WTC11 (cell line): ENCODE data around the gene DISC1. TPM values are rescaled to one million over a fixed set of nuclear protein-coding genes. Genes with fewer than 3 reads are reported as not detected.

Experiments
- ATAC-seq: fragments of 200-7000 bp; cut with Tn5 transposase; 2 replicates; pipeline ENCODE4 v1.10.0; 2021; ENCODE audit warnings: mild to moderate bottlenecking, moderate library complexity
- CTCF ChIA-PET: fragments of 300-600 bp; sonication (Branson Sonifier 250); formaldehyde crosslinking; loops from one replicate; lab custom pipeline; 2021; ENCODE audit warnings: antibody characterized with exemption; lab: Charles Lee
- POLR2A ChIA-PET: fragments of 350-600 bp; sonication (Branson Sonifier 250); formaldehyde crosslinking; loops from one replicate; lab custom pipeline; 2021; ENCODE audit warnings: antibody characterized with exemption; lab: Charles Lee
- DNase-seq: peaks from one replicate; pipeline ENCODE4 v3.0.0; 2021; ENCODE audit warnings: low spot score
- H3K27ac Mint-ChIP-seq: 2 replicates; pipeline ENCODE4 v1.8.0; 2021; ENCODE audit warnings: mixed read lengths
- H3K27me3 Mint-ChIP-seq: 2 replicates; pipeline ENCODE4 v1.8.0; 2021; ENCODE audit warnings: low read depth, mild to moderate bottlenecking, moderate library complexity, mixed read lengths
- H3K36me3 Mint-ChIP-seq: 2 replicates; pipeline ENCODE4 v1.8.0; 2021; ENCODE audit warnings: mixed read lengths
- H3K4me1 Mint-ChIP-seq: 2 replicates; pipeline ENCODE4 v1.8.0; 2022; ENCODE audit warnings: mixed read lengths
- H3K4me3 Mint-ChIP-seq: 2 replicates; pipeline ENCODE4 v1.8.0; 2021; ENCODE audit warnings: mild to moderate bottlenecking, moderate library complexity, mixed read lengths
- H3K9me3 Mint-ChIP-seq: 2 replicates; pipeline ENCODE4 v1.8.0; 2021; ENCODE audit warnings: mixed read lengths
- CBFB ChIP-seq: sonication (generic); formaldehyde crosslinking; IDR thresholded peaks from 2 replicates; pipeline ENCODE4 v1.8.1; 2022; ENCODE audit warnings: mild to moderate bottlenecking, low read depth, missing genetic modification reagents
- CREB1 ChIP-seq: sonication (generic); formaldehyde crosslinking; IDR thresholded peaks from 2 replicates; pipeline ENCODE4 v1.8.0; 2023; ENCODE audit warnings: mild to moderate bottlenecking, missing genetic modification reagents
- CREM ChIP-seq: sonication (generic); formaldehyde crosslinking; IDR thresholded peaks from 2 replicates; pipeline ENCODE4 v1.8.1; 2022; ENCODE audit warnings: mild to moderate bottlenecking, missing genetic modification reagents, moderate library complexity
- ELF4 ChIP-seq: sonication (generic); formaldehyde crosslinking; IDR thresholded peaks from 2 replicates; pipeline ENCODE4 v1.8.1; 2022; ENCODE audit warnings: low read depth, mild to moderate bottlenecking, moderate library complexity, missing genetic modification reagents
- GRHL2 ChIP-seq: fragments of 250-450 bp; sonication (Bioruptor Pico); IDR thresholded peaks from 2 replicates; pipeline ENCODE4 v1.8.0; 2022; ENCODE audit warnings: mild to moderate bottlenecking, moderate library complexity; ENCODE audit not compliant: insufficient replicate concordance, severe bottlenecking
- GTF2I ChIP-seq: fragments of 250-450 bp; sonication (Bioruptor Pico); conservative IDR thresholded peaks from 2 replicates; pipeline ENCODE4 v1.4.0; 2021; ENCODE audit warnings: mild to moderate bottlenecking
- JUN ChIP-seq: sonication (generic); formaldehyde crosslinking; IDR thresholded peaks from 2 replicates; pipeline ENCODE4 v1.8.0; 2023; ENCODE audit warnings: mild to moderate bottlenecking, missing genetic modification reagents
- KAT7 ChIP-seq: sonication (generic); formaldehyde crosslinking; IDR thresholded peaks from 2 replicates; pipeline ENCODE4 v1.8.1; 2023; ENCODE audit warnings: missing genetic modification reagents, mild to moderate bottlenecking, borderline replicate concordance
- MXD4 ChIP-seq: fragments of 250-450 bp; sonication (Bioruptor Pico); IDR thresholded peaks from 2 replicates; pipeline ENCODE4 v1.8.0; 2021; ENCODE audit warnings: mild to moderate bottlenecking, moderate library complexity, borderline replicate concordance
- NFYB ChIP-seq: sonication (generic); formaldehyde crosslinking; conservative IDR thresholded peaks from 2 replicates; pipeline ENCODE4 v1.8.0; 2022; ENCODE audit warnings: low read depth, missing genetic modification reagents
- OVOL2 ChIP-seq: fragments of 250-450 bp; sonication (Bioruptor Pico); IDR thresholded peaks from 2 replicates; pipeline ENCODE4 v1.9.0; 2021; ENCODE audit warnings: mild to moderate bottlenecking, borderline replicate concordance
- SOX15 ChIP-seq: fragments of 250-450 bp; sonication (Bioruptor Pico); IDR thresholded peaks from 2 replicates; pipeline ENCODE4 v1.9.0; 2021; ENCODE audit warnings: mild to moderate bottlenecking
- TCF7 ChIP-seq: sonication (generic); formaldehyde crosslinking; IDR thresholded peaks from 2 replicates; pipeline ENCODE4 v1.8.0; 2022; ENCODE audit warnings: mild to moderate bottlenecking, low read depth, missing genetic modification reagents, moderate library complexity
- ZNF416 ChIP-seq: fragments of 250-450 bp; sonication (Bioruptor Pico); IDR thresholded peaks from 2 replicates; pipeline ENCODE4 v1.9.0; 2021; ENCODE audit warnings: mild to moderate bottlenecking, inconsistent platforms
- ZNF671 ChIP-seq: fragments of 250-450 bp; sonication (Bioruptor Pico); IDR thresholded peaks from 2 replicates; pipeline ENCODE4 v1.8.0; 2021; ENCODE audit warnings: mild to moderate bottlenecking
- total RNA-seq: library from RNA; stranded (reverse); gene quantifications from 3 replicates; pipeline ENCODE4 v1.2.3, GENCODE V29; 2021
- TF ChIP-seq, protein P1 (sequence below): fragments of 250-450 bp; sonication (Bioruptor Pico); IDR thresholded peaks from 2 replicates; pipeline ENCODE4 v1.9.0; 2021; ENCODE audit warnings: moderate library complexity, mild to moderate bottlenecking, inconsistent platforms, borderline replicate concordance
- TF ChIP-seq, protein P2 (sequence below): fragments of 250-450 bp; sonication (Bioruptor Pico); IDR thresholded peaks from 2 replicates; pipeline ENCODE4 v1.8.0; 2021; ENCODE audit warnings: mild to moderate bottlenecking
- TF ChIP-seq, protein P3 (sequence below): sonication (generic); formaldehyde crosslinking; IDR thresholded peaks from 2 replicates; pipeline ENCODE4 v1.8.1; 2022; ENCODE audit warnings: low read depth, mild to moderate bottlenecking, moderate library complexity, missing genetic modification reagents, borderline replicate concordance
- TF ChIP-seq, protein P4 (sequence below): sonication (generic); formaldehyde crosslinking; conservative IDR thresholded peaks from 2 replicates; pipeline ENCODE4 v1.8.1; 2023; ENCODE audit warnings: mild to moderate bottlenecking, low read depth, missing genetic modification reagents, moderate library complexity
- TF ChIP-seq, protein P5 (sequence below): sonication (generic); formaldehyde crosslinking; IDR thresholded peaks from 2 replicates; pipeline ENCODE4 v1.8.0; 2022; ENCODE audit warnings: mild to moderate bottlenecking, missing genetic modification reagents
- TF ChIP-seq, protein P6 (sequence below): sonication (generic); formaldehyde crosslinking; IDR thresholded peaks from 2 replicates; pipeline ENCODE4 v1.8.0; 2022; ENCODE audit warnings: missing genetic modification reagents
- TF ChIP-seq, protein P7 (sequence below): sonication (generic); formaldehyde crosslinking; IDR thresholded peaks from 2 replicates; pipeline ENCODE4 v1.8.0; 2022; ENCODE audit warnings: mild to moderate bottlenecking, missing genetic modification reagents
- TF ChIP-seq, protein P8 (sequence below): sonication (generic); formaldehyde crosslinking; IDR thresholded peaks from 2 replicates; pipeline ENCODE4 v1.8.1; 2022; ENCODE audit warnings: mild to moderate bottlenecking, moderate library complexity, missing genetic modification reagents

DISC1 gene
- total RNA-seq, 1 experiment from 2014 or later, result 5.5 TPM

DNA sequence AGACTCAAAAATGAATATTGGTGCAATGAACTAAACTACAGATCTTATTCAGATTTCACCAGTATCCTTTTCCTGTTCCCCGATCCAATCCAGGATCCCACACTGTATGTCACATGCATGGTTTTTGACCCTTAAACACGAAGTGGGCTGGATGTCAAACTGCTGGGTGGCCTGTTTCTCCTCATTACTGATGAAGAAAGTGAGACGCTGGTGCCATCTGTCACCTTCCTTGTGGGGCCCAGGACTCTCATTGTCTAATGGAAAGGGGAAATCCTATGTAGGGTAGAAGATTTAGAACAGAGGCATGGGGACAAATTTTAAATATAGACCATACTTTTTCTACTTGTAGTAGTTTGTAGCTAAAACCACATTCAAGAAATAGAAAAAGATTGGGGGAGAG lies 56.2 kb downstream of the DISC1 start:
- peaks cover 22% of the 10 kb centered on the region for H3K36me3 Mint-ChIP-seq
- no peak for ATAC-seq
- ChIA-PET POLR2A (no interaction called here), CTCF (no interaction called here)
- peaks cover 6% of the 10 kb centered on the region for H3K27me3 Mint-ChIP-seq
- H3K4me3 Mint-ChIP-seq, result no peak overlapping the region
- H3K9me3 Mint-ChIP-seq, result peaks cover 23% of the 10 kb centered on the region
- DNase-seq, result no peak
- no peak overlapping the region for H3K27ac Mint-ChIP-seq
- TF ChIP-seq, protein P1, sequence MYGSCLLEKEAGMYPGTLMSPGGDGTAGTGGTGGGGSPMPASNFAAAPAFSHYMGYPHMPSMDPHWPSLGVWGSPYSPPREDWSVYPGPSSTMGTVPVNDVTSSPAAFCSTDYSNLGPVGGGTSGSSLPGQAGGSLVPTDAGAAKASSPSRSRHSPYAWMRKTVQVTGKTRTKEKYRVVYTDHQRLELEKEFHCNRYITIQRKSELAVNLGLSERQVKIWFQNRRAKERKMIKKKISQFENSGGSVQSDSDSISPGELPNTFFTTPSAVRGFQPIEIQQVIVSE, result no peak
- TF ChIP-seq, protein P2, sequence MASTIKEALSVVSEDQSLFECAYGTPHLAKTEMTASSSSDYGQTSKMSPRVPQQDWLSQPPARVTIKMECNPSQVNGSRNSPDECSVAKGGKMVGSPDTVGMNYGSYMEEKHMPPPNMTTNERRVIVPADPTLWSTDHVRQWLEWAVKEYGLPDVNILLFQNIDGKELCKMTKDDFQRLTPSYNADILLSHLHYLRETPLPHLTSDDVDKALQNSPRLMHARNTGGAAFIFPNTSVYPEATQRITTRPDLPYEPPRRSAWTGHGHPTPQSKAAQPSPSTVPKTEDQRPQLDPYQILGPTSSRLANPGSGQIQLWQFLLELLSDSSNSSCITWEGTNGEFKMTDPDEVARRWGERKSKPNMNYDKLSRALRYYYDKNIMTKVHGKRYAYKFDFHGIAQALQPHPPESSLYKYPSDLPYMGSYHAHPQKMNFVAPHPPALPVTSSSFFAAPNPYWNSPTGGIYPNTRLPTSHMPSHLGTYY, result no peak
- TF ChIP-seq ZNF671 (CRISPR knock-in tag) (no peak), SOX15 (CRISPR knock-in tag) (no peak)
- TF ChIP-seq, protein P3, sequence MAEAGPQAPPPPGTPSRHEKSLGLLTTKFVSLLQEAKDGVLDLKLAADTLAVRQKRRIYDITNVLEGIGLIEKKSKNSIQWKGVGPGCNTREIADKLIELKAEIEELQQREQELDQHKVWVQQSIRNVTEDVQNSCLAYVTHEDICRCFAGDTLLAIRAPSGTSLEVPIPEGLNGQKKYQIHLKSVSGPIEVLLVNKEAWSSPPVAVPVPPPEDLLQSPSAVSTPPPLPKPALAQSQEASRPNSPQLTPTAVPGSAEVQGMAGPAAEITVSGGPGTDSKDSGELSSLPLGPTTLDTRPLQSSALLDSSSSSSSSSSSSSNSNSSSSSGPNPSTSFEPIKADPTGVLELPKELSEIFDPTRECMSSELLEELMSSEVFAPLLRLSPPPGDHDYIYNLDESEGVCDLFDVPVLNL, result no peak
- peaks cover 8% of the 10 kb centered on the region for H3K4me1 Mint-ChIP-seq

DNA sequence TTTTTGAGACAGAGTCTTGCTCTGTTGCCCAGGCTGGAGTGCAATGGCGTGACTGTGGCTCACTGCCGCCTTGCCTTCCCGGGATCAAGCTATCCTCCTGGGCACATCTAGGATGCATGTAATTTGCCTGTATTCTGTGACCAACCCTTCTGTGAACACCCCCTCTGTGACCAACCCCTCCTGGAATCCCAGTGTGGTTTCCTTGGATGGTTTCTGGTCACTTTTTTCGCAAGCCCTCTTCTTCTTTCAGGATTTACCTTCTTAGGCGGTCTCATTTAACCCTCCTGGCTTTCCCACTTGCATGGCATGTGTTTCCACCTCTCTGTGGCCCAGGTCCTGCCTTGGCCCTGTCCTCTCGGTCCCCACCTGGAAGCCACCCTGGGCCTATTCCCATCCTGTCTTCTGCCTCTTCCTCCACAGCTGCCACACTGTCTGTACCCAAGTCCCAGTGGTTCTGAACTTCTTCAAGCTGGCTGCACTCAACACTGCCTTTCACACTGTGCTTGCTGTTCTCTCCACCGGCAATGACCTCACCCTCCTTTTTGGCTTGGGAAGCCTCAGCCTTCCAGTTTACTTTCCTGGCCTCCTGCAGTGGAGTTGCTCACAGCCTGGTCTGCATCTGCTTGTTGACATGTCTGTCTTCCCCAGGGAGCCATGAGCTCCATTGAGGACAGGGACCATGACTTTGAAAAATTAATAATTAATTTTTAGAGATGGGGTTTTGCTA lies 57.0 kb downstream of the DISC1 start:
- ATAC-seq (no peak), DNase-seq (no peak)
- POLR2A ChIA-PET, result no interaction called here
- Mint-ChIP-seq H3K36me3 (peaks cover 26% of the 10 kb centered on the region), H3K27ac (no peak overlapping the region), H3K9me3 (peaks cover 32% of the 10 kb centered on the region), H3K4me3 (no peak overlapping the region), H3K27me3 (peaks cover 6% of the 10 kb centered on the region), H3K4me1 (peaks cover 8% of the 10 kb centered on the region)
- TF ChIP-seq ELF4 (CRISPR knock-in tag), result no peak
- no peak for TF ChIP-seq GRHL2 (CRISPR knock-in tag)
- TF ChIP-seq, protein P4, sequence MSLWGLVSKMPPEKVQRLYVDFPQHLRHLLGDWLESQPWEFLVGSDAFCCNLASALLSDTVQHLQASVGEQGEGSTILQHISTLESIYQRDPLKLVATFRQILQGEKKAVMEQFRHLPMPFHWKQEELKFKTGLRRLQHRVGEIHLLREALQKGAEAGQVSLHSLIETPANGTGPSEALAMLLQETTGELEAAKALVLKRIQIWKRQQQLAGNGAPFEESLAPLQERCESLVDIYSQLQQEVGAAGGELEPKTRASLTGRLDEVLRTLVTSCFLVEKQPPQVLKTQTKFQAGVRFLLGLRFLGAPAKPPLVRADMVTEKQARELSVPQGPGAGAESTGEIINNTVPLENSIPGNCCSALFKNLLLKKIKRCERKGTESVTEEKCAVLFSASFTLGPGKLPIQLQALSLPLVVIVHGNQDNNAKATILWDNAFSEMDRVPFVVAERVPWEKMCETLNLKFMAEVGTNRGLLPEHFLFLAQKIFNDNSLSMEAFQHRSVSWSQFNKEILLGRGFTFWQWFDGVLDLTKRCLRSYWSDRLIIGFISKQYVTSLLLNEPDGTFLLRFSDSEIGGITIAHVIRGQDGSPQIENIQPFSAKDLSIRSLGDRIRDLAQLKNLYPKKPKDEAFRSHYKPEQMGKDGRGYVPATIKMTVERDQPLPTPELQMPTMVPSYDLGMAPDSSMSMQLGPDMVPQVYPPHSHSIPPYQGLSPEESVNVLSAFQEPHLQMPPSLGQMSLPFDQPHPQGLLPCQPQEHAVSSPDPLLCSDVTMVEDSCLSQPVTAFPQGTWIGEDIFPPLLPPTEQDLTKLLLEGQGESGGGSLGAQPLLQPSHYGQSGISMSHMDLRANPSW (CRISPR knock-in tag), result no peak
- TF ChIP-seq KAT7 (CRISPR knock-in tag), result no peak
- TF ChIP-seq JUN (CRISPR knock-in tag), result no peak
- no peak for TF ChIP-seq GTF2I (CRISPR knock-in tag)
- TF ChIP-seq, protein P5, sequence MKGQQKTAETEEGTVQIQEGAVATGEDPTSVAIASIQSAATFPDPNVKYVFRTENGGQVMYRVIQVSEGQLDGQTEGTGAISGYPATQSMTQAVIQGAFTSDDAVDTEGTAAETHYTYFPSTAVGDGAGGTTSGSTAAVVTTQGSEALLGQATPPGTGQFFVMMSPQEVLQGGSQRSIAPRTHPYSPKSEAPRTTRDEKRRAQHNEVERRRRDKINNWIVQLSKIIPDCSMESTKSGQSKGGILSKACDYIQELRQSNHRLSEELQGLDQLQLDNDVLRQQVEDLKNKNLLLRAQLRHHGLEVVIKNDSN (CRISPR knock-in tag), result no peak
- TF ChIP-seq, protein P6, sequence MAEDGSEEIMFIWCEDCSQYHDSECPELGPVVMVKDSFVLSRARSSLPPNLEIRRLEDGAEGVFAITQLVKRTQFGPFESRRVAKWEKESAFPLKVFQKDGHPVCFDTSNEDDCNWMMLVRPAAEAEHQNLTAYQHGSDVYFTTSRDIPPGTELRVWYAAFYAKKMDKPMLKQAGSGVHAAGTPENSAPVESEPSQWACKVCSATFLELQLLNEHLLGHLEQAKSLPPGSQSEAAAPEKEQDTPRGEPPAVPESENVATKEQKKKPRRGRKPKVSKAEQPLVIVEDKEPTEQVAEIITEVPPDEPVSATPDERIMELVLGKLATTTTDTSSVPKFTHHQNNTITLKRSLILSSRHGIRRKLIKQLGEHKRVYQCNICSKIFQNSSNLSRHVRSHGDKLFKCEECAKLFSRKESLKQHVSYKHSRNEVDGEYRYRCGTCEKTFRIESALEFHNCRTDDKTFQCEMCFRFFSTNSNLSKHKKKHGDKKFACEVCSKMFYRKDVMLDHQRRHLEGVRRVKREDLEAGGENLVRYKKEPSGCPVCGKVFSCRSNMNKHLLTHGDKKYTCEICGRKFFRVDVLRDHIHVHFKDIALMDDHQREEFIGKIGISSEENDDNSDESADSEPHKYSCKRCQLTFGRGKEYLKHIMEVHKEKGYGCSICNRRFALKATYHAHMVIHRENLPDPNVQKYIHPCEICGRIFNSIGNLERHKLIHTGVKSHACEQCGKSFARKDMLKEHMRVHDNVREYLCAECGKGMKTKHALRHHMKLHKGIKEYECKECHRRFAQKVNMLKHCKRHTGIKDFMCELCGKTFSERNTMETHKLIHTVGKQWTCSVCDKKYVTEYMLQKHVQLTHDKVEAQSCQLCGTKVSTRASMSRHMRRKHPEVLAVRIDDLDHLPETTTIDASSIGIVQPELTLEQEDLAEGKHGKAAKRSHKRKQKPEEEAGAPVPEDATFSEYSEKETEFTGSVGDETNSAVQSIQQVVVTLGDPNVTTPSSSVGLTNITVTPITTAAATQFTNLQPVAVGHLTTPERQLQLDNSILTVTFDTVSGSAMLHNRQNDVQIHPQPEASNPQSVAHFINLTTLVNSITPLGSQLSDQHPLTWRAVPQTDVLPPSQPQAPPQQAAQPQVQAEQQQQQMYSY (CRISPR knock-in tag), result no peak
- TF ChIP-seq CREM (CRISPR knock-in tag), result no peak
- TF ChIP-seq ZNF416 (CRISPR knock-in tag), result no peak
- no peak for TF ChIP-seq CBFB (CRISPR knock-in tag)
- TF ChIP-seq MXD4 (CRISPR knock-in tag), result no peak
- TF ChIP-seq OVOL2 (CRISPR knock-in tag), result no peak
- no peak for TF ChIP-seq TCF7 (CRISPR knock-in tag)
- TF ChIP-seq, protein P7, sequence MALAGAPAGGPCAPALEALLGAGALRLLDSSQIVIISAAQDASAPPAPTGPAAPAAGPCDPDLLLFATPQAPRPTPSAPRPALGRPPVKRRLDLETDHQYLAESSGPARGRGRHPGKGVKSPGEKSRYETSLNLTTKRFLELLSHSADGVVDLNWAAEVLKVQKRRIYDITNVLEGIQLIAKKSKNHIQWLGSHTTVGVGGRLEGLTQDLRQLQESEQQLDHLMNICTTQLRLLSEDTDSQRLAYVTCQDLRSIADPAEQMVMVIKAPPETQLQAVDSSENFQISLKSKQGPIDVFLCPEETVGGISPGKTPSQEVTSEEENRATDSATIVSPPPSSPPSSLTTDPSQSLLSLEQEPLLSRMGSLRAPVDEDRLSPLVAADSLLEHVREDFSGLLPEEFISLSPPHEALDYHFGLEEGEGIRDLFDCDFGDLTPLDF (CRISPR knock-in tag), result no peak
- TF ChIP-seq CREB1 (CRISPR knock-in tag), result no peak
- TF ChIP-seq, protein P8, sequence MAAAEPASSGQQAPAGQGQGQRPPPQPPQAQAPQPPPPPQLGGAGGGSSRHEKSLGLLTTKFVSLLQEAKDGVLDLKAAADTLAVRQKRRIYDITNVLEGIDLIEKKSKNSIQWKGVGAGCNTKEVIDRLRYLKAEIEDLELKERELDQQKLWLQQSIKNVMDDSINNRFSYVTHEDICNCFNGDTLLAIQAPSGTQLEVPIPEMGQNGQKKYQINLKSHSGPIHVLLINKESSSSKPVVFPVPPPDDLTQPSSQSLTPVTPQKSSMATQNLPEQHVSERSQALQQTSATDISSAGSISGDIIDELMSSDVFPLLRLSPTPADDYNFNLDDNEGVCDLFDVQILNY (CRISPR knock-in tag), result no peak
- TF ChIP-seq NFYB (CRISPR knock-in tag), result no peak
- CTCF ChIA-PET, result interaction anchor here (0.7 kb wide), 1 partner anchor 10 kb away, joined by 3 read pairs; no protein-coding TSS in a partner anchor
